Stimulated activated CD4-positive, alpha-beta T cell treated with anti-CD3 and anti-CD28 coated beads, Interleukin-2, amount 100 ng/mL, for 48 hours (primary cell): ENCODE data around the gene KRT13.
"Not testable (repeated sequence)": the region's sequence is repeated elsewhere in the genome, so short reads cannot be mapped to it uniquely, and the experiment has no call there.

Experiments
- DNase-seq, 2 donors: peaks; one replicate each; pipeline ENCODE4 v3.0.0-alpha.2; 2020

KRT13 gene

GRCh38 chr17:41505007-41505808 lies at the start of gene KRT13:
TSS of gene KRT13 (minus strand) at chr17:41505612. CDS start at chr17:41505550, 62 bp downstream.
- DNase-seq, result no peak

DNA sequence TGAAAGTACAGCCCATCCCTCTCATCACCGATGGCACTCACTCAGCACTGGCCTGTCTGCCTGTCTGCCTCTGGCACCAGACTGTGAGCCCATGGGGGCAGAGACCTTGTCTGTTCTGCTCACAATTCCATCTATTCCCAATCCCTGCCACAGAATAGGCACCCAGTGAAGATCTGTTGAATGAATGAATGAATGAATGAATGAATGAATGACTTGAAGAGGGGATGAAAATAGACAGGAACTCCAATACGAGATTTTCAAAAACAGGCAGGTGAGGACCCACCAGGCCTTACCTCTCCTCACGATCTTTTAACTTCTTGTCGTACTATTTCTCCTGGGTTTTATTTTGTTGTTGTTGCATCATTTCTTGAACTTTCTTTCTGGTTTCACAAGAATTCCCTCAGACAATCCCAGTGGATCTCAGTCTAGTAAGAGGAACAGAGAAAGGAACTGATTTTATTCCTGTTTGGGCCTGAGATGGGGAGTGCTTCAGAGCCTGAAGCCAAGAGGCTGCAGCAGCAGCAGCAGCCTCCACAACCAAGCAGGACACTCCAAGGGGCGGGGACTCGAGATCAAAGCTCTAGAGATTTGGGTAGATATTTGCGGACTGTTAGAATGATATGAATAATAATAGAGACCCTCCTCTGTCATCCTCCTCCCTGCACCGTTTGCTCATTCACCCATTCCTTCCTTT lies 48.7 kb upstream of the KRT13 start:
- DNase-seq, result no peak

GRCh38 chr17:41553176-41553575 lies 47.8 kb upstream of the KRT13 start:
- no peak for DNase-seq

DNA sequence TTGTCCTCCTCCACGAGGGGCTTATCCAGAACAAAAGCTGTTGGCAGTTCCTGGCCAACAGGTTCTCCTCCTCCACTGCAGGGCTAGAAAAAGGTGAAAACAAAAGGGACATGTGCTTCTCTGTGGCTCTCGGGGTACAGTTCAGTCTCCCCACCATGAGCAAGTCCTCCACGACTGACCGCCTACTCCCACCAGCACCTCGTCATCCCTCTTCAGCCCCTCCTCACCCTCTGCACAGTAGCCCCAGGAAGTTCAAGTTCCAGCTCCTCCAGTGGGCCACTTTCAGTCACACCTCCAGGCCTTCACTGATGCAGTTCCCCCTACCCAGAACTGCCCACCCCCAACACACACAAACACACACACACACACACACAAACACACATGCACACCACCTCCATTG lies 47.0 kb upstream of the KRT13 start:
- DNase-seq, result no peak

- no peak for DNase-seq
These were observed 46.0 kb upstream of the KRT13 start for GRCh38 chr17:41551365-41551764.

GRCh38 chr17:41549596-41550039 lies 44.2 kb upstream of the KRT13 start:
- DNase-seq, result no peak

- DNase-seq, result peak; percentile 81 to 84
These were observed 43.6 kb upstream of the KRT13 start for GRCh38 chr17:41548844-41549595.

DNA sequence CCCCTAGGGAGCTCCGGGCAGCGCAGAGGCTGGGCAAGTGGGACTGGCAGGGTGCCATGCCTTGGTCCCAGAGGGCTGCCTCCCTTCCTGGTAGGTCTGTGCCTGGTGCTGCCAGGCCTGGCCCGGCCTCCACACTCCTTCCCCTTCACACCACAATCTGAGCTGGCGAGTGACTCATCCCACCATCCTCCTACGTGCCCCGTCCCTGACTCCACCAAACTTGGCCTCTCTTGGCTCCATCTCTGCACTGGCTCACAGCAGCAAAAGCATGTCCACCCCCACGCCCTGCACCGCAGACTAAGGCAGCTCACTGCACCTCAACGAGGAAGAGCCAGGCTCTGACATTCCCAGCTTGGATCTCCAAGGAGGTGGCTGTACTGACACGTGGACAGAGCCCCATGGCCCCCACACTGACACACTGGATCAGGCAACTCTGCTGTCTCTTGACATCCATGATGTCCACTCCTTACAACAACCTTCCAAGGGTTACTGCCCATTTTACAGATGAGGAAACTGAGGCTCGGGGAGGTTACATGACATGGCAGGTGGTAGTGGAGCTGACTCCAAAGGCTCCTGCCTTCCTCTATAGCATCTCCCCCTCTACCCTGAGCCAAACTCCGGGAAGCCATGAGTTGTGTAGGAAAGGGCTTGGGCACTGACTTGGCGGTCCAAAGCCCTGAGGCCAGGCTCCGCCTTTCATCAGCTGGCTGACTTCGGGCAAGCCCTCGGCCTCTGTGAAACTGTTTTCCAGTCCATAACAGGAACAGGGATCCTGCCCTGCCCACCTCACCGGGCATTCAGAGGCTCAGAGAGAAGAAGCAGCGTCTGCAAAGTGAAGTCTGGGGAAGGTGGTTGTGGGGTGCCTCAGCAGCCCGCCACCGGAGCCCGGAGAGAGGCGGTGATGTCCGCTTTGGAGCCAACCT lies 42.8 kb upstream of the KRT13 start:
- peak; percentile 61 to 68 for DNase-seq

DNA sequence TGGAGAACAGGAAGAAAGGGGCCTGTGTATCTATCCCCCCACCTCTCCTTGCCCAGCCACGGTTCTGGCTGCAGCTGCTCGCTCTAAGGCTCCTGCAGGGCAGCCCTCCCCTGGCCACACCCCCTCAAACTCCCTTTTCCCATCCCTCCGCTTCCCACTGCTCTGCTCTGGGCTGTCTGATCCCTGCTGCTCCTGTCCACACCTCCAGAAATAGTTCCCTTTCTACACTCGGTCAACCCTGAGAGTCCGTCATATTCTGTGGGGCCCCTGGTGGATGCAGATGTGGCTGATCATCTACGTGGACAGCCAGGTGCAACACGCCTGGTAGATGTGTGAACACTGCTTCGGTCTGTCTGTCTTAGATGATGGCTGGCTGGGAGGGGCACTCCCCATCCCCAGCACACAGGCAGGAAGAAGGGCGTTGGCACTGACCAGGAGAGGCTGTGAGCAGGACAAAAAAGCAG lies 42.0 kb upstream of the KRT13 start:
- no peak for DNase-seq

DNA sequence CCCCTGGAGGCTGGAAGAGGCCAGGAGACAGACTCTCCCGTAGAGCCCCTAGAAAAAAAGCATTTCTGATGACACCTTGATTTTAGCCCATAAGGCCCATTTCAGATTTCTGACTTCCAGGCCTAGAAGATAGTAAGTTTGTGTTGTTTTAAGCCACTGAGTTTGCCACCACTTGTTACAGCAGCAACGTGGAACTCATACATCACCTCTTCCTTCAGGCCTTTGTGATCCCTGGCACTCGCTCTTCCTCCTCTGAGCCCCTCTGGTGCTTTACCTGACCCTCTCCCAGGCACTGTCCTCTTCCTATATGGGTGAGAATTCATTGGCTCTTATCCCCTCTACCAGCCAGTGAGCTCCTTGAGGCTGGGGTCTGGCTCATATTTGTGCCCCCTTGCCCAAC lies 41.4 kb upstream of the KRT13 start:
- no peak for DNase-seq

DNA sequence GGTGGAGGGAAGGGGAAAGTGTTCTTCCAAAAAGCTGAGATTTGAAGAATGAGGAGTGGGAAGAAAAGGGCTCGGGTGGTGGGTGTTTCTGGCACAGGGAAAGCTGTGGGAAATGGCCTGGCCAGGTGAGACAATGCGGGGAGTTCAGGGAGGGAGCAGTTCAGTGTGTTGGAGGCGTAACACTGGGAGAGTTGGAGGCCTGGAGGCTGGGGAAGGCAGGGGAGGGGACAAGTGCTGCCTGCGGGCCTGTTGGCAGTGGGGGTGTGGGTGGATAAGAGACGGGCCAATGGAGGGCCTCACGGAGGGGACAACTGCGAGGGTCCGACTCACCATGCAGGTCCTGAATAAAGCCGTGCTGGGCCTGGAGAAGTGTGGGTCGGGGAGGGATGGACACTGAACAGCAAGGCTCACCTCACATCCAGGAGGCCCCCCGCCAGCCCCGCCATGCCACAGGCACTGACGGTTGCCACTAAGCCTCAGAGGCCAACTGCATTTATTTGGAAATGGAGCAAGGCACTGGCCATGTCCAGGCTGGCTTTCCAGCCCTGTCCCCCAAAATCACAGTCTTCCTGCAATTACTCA lies 40.5 kb upstream of the KRT13 start:
- no peak for DNase-seq

GRCh38 chr17:41544935-41545334 lies 39.5 kb upstream of the KRT13 start:
- no peak for DNase-seq

DNA sequence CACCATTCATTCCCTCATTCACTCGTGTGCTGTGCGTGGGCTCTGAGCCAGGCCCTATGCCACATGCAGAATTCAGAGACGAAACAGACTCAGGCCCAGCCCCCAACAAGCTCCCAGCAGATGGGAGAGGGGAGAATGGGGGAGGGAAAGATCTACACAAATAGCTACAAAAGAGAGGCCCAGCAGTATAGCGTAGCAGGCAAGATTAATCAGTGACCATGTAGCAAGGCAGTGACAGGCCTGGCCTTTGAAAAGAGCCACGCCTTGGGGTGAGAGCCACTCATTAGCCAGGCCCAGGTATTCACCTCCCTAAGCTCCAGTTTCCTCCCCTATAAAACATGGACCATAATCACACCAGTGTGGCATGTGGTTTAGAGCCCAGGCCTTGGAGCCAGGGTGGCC lies 39.1 kb upstream of the KRT13 start:
- DNase-seq, result no peak

DNA sequence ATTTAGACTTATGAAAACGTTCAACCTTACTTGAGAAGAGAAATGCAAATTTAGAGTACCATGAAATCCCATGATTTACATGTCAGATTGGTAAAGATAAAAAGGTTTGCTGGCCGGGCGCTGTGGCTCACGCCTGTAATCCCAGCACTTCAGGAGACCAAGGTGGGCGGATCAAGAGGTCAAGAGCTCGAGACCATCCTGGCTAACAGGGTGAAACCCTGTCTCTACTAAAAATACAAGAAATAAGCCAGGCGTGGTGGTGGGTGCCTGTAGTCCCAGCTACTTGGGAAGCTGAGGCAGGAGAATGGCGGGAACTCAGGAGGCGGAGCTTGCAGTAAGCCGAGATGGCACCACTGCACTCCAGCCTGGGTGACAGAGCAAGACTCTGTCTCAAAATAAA lies 37.4 kb upstream of the KRT13 start:
- not testable (repeated sequence) for DNase-seq

DNA sequence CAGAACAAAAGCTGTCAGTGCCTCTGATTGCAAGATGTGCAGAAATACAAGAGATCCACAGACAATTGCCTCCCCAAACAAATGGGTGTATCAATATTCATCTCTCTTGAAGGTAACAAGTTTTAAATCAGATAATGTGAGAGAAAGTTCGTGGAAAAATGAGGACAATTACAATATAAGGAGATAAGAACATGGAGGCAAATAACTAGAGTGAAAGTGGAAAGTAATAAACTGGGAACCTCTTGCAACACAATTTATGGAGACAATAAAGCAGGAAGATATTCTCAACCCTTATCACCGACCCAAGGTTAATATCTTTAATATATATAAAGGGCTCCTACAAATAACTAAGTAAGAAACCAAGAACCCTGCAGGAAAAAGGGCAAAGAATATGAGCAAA lies 36.9 kb upstream of the KRT13 start:
- no peak for DNase-seq

GRCh38 chr17:41540921-41541625 lies 35.7 kb upstream of the KRT13 start:
- DNase-seq, result no peak

DNA sequence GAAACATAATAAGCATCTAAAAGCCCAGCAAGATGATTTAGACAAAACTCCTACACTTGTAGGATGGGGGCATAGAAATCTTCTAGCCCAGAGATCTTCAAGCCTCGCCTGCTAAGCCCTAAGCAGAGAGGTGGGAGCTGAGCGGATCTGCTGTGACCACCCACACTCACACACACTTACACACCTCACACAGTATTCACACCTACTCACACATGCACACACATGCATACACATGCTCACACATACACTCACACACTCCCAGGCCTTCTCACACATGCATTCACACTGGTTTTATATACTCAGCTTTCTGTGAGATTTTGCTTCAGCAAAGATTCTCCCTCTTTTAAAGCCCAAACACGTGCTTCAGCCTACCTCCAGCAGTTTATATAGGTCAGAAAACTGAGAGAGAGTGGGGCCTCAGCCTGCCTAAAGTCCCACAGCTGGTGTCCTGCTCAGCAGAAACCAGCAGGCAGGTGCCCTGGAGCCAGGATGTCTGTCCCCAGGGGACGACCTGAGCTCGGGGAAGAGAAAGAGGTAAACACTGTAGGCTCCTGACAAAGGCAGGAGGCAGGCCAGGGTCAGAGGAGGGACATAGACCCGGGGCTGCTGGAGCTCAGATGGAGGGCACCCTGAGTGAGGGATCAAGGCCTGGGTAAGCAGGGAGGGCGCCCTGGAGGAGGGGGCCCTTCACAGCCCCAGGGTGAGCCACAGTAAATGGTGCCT lies 34.7 kb upstream of the KRT13 start:
- DNase-seq, result no peak

GRCh38 chr17:41539071-41539492 lies 33.7 kb upstream of the KRT13 start:
- no peak for DNase-seq

GRCh38 chr17:41538565-41538991 lies 33.2 kb upstream of the KRT13 start:
- no peak for DNase-seq

GRCh38 chr17:41537990-41538389 lies 32.6 kb upstream of the KRT13 start:
- DNase-seq, result no peak

DNA sequence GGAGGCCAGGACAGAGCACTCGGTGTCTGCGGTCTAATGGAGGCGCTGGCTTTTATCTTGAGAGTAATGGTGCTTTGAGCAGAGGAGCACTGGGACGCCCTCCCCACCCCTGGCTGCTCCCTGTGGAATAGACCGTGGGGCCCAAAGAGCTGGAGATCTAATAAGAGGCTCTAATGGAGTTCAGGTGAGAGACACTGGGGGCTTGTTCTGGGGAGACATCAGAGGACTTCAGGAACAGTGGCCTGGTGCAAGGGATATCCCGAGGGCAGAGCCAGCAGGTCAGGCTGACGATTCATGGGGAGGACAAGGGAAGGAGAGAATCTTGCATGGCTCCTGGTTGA lies 32.2 kb upstream of the KRT13 start:
- no peak for DNase-seq
